ENCODE results near the gene GPSM1. TPM values are rescaled to one million over a fixed set of nuclear protein-coding genes. Genes with fewer than 3 reads are reported as not detected.

Gene GPSM1
- total RNA-seq, 1 donor from 2014 or later, result 19.2 TPM

- no peak for TF ChIP-seq CTCF (IDR thresholded peaks at IDR 0.05)
- no peaks in the 10 kb centered on the region for H3K27me3 ChIP-seq (ENCODE audit: low read depth)
- no peak overlapping the region for H3K27ac ChIP-seq
- H3K36me3 ChIP-seq, result peaks cover 49% of the 10 kb centered on the region
- no peak overlapping the region for H3K4me3 ChIP-seq
- peaks cover 20% of the 10 kb centered on the region for H3K4me1 ChIP-seq
- intact Hi-C loops (cut with DNase I), result no loop called here
- no peak for DNase-seq
- no peak for ATAC-seq
- H3K9me3 ChIP-seq, result no peaks in the 10 kb centered on the region
Measured at GRCh38 chr9:136401173-136401922, 74.0 kb downstream of the GPSM1 start.

- TF ChIP-seq CTCF (IDR thresholded peaks at IDR 0.05), result no peak
- ATAC-seq (no peak), DNase-seq (no peak)
- Histone ChIP-seq H3K27me3 (ENCODE audit: low read depth) (no peaks in the 10 kb centered on the region), H3K4me3 (no peak overlapping the region), H3K4me1 (peaks cover 20% of the 10 kb centered on the region), H3K9me3 (no peaks in the 10 kb centered on the region), H3K36me3 (peaks cover 49% of the 10 kb centered on the region), H3K27ac (no peak overlapping the region)
- intact Hi-C loops (cut with DNase I), result no loop called here
Measured at GRCh38 chr9:136402067-136402466, 74.7 kb downstream of the GPSM1 start.

- Histone ChIP-seq H3K4me1 (peaks cover 17% of the 10 kb centered on the region), H3K4me3 (no peak overlapping the region), H3K27ac (no peak overlapping the region), H3K27me3 (ENCODE audit: low read depth) (no peaks in the 10 kb centered on the region), H3K9me3 (no peaks in the 10 kb centered on the region), H3K36me3 (peaks cover 51% of the 10 kb centered on the region)
- intact Hi-C loops (cut with DNase I), result no loop called here
- ATAC-seq (no peak), DNase-seq (no peak)
- no peak for TF ChIP-seq CTCF (IDR thresholded peaks at IDR 0.05)
Measured at GRCh38 chr9:136403538-136403914, 76.2 kb downstream of the GPSM1 start.

- H3K9me3 ChIP-seq, result no peaks in the 10 kb centered on the region
- TF ChIP-seq CTCF (IDR thresholded peaks at IDR 0.05), result no peak
- no peak for ATAC-seq
- H3K4me3 ChIP-seq, result no peak overlapping the region
- H3K27ac ChIP-seq, result no peak overlapping the region
- no peak for DNase-seq
- H3K4me1 ChIP-seq, result peaks cover 17% of the 10 kb centered on the region
- no peaks in the 10 kb centered on the region for H3K27me3 ChIP-seq (ENCODE audit: low read depth)
- peaks cover 46% of the 10 kb centered on the region for H3K36me3 ChIP-seq
- intact Hi-C loops (cut with DNase I), result no loop called here
Measured at GRCh38 chr9:136403915-136404800, 76.8 kb downstream of the GPSM1 start.

GRCh38 chr9:136404801-136405136 lies 77.4 kb downstream of the GPSM1 start:
- intact Hi-C loops (cut with DNase I), result no loop called here

More at GRCh38 chr9:136404801-136405136, 77.4 kb downstream of the GPSM1 start:
- Histone ChIP-seq H3K9me3 (no peaks in the 10 kb centered on the region), H3K27ac (no peak overlapping the region), H3K36me3 (peaks cover 46% of the 10 kb centered on the region), H3K27me3 (ENCODE audit: low read depth) (no peaks in the 10 kb centered on the region), H3K4me3 (no peak overlapping the region), H3K4me1 (peaks cover 20% of the 10 kb centered on the region)
- DNase-seq (no peak), ATAC-seq (no peak)
- TF ChIP-seq CTCF (IDR thresholded peaks at IDR 0.05), result no peak

All from lower lobe of right lung (tissue), 2 donors.